Adipose tissue (tissue), 3 donors: ENCODE results near the gene ISL1. TPM values are rescaled to one million over a fixed set of nuclear protein-coding genes. Genes with fewer than 3 reads are reported as not detected.

Experiments used
- H3K27ac ChIP-seq: one replicate; pipeline ENCODE4 v1.5.1; 2013; ENCODE audit warnings: low read depth, low read length
- WGBS, 3 donors: extraction: QIAGEN DNeasy Blood & Tissue Kit; methylation state at CpG; one replicate each; pipeline ENCODE4 v1.1.7; 2013; 5-methylcytosine and 5-hydroxymethylcytosine counted together
- polyA plus RNA-seq, 3 donors: library from polyadenylated mRNA; stranded (reverse); fragments of 200-250 nt; gene quantifications; one replicate each; pipeline ENCODE4 v1.2.3, GENCODE V29; 2013
- donor health status: healthy with polysubstance abuse.
- donor health status: Bipolar disorder and iron deficiency.
- donor health status: healthy.

The ISL1 gene
- polyA plus RNA-seq, 3 donors: 1.2 to 7.6 (median 1.5) TPM

DNA sequence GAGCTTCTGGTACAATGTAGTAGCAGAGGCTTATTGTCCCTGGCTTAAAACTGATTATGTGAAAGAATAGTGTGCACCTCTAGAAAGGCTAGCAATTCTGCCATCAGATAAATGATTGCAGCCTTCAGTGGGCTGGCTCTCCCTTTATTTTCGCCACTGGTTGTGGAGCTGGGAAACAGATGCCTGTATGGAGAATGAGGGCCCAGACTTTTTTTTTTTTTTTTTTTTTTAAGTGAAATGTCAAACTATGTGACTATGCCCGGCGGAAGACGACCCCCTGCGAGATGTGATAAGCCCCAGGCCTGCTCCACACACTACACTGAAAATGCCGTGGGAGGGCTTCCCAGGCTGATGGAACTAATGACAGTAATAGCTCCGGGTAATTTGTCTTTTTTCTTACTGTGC lies 28.7 kb downstream of the ISL1 start:
- 41 to 64% (median 60%) methylated on average over 7 of the region's 7 CpGs for WGBS, 3 donors
- no peak overlapping the region for H3K27ac ChIP-seq

DNA sequence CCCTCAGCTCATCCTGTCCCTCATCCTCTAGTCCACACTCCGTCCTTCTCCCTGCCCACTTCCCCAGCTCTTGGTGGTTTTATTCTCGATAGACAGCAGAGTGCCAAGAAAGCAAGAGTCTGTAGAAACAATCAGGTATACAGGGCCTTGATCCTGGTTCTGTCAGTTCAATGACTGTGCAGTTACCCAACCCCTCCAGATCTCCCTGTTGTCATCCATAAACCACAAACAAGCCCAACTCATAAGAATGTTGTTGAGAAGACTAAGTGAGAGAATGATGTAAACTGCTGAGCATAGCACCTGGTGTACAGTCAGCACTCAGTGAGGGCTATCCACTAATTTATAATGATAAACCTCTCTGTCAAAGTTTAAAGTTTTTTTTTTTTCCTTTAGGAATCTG lies 31.3 kb downstream of the ISL1 start:
- H3K27ac ChIP-seq: no peak overlapping the region
- WGBS, 3 donors: 66 to 79% (median 75%) methylated on average over 2 of the region's 2 CpGs

DNA sequence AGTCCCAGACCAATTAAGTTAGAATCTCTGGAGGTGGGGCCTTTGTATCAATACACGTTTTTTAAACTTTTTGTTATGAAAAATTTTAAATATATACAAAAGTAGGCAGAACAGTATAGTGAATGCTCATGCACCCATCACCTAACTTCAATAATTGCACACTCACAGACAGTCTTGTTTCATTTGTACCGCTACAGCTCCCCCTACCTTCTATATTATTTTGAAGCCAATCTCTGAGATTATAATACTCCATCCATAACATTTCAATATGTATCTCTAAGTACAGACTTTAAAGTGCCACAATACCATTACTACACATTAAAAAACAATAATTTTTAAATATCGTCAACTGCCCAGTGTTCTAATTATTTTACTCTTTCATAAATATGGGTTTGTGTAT lies 32.9 kb downstream of the ISL1 start:
- H3K27ac ChIP-seq: no peak overlapping the region
- 71 to 89% (median 79%) methylated on average over 3 of the region's 3 CpGs for WGBS, 3 donors

DNA sequence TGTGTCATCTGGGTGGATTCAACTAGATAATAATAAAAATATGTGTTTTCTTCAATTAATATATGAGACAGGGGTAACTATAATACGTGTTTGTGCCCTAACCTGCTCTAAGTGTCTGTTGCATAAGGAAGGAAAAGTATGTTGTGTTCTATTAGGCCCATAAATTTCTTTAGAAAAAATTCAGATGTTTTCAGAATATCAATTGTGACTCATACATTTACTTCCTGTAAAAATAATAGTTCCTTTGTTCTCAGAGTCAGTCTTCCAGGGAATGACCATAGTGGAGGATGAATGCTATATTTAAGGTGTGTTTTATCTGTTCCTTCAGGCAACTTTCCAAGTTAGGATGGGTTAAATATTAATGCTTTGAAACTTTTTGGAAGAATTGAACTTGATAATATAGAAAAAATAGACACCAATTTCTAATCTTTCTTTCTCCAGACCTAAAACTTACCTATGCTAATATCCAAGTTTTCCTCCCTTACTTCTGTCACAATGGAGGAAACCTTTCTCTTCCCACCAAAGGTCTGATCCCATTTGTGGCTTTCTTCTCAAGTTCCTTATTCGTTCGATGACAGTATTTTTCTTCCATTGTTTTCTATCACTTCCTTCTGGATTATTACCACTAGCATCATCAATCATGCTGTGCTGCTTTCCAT lies 49.9 kb downstream of the ISL1 start:
- no peak overlapping the region for H3K27ac ChIP-seq
- WGBS, 3 donors: 62 to 65% (median 63%) methylated on average over 3 of the region's 3 CpGs

DNA sequence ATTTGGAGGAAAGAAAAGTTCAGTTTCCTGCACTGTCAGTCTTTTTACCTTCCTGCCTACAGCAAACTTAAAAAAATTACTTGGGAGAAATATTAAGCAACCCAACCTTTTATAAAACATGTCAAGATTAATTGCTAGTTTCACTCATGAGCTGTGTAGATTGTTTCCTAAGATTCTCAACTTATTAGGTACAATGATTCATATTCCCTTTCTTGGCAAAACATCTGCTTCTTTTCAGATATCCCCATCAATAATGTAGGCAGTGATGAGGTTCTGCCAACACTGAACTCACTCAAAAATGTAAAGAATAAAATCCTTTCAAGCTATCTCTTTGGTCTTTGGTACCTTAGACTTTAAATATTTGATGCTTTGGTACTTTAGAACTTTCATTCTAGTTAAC lies 56.0 kb downstream of the ISL1 start:
- no peak overlapping the region for H3K27ac ChIP-seq
